Activated CD8-positive, alpha-beta T cell treated with anti-CD3 and anti-CD28 coated beads for 36 hours (primary cell): ENCODE results near the gene KRT80. TPM values are rescaled to one million over a fixed set of nuclear protein-coding genes. Genes with fewer than 3 reads are reported as not detected.

Experiments
- ATAC-seq: fragments of 200-7000 bp; cut with Tn5 transposase; one replicate; pipeline ENCODE4 v1.10.0; 2021; ENCODE audit warnings: mild to moderate bottlenecking, moderate library complexity
- CTCF ChIA-PET: fragments of 350-600 bp; sonication (Branson Sonifier 250); formaldehyde crosslinking; loops from one replicate; lab custom pipeline; 2021; ENCODE audit warnings: antibody characterized with exemption; lab: Charles Lee
- POLR2A ChIA-PET: fragments of 350-600 bp; sonication (Branson Sonifier 250); formaldehyde crosslinking; loops from one replicate; lab custom pipeline; 2021; ENCODE audit warnings: antibody characterized with exemption; lab: Charles Lee
- DNase-seq: peaks from one replicate; pipeline ENCODE4 v3.0.0-alpha.2; 2020
- H3K27ac Mint-ChIP-seq: one replicate; pipeline ENCODE4 v1.8.0; 2021; ENCODE audit warnings: mild to moderate bottlenecking, mixed read lengths
- H3K27me3 Mint-ChIP-seq: one replicate; pipeline ENCODE4 v1.8.0; 2021; ENCODE audit warnings: mixed read lengths
- H3K36me3 Mint-ChIP-seq: one replicate; pipeline ENCODE4 v1.8.0; 2021; ENCODE audit warnings: low read depth, mixed read lengths
- H3K4me1 Mint-ChIP-seq: one replicate; pipeline ENCODE4 v1.8.0; 2021; ENCODE audit warnings: low read depth, mixed read lengths
- H3K4me3 Mint-ChIP-seq: one replicate; pipeline ENCODE4 v1.8.0; 2021; ENCODE audit warnings: mild to moderate bottlenecking, moderate library complexity, mixed read lengths
- H3K9me3 Mint-ChIP-seq: one replicate; pipeline ENCODE4 v1.8.0; 2021; ENCODE audit warnings: mixed read lengths
- intact Hi-C: fragments of 100-400 bp; cut with micrococcal nuclease; formaldehyde crosslinking; loops from one replicate; pipeline ENCODE4 v1.10.0; 2022
- total RNA-seq, 2 experiments: library from RNA; stranded (reverse); gene quantifications; one replicate each; pipeline ENCODE4 v1.2.3, GENCODE V29; 2021
- TF ChIP-seq, protein P1 (sequence below): fragments of 200-600 bp; IDR thresholded peaks from one replicate; pipeline ENCODE4 v1.8.0; 2022; ENCODE audit warnings: antibody characterized with exemption, mild to moderate bottlenecking

The KRT80 gene
- total RNA-seq, 2 experiments from 2014 or later = not detected

DNA sequence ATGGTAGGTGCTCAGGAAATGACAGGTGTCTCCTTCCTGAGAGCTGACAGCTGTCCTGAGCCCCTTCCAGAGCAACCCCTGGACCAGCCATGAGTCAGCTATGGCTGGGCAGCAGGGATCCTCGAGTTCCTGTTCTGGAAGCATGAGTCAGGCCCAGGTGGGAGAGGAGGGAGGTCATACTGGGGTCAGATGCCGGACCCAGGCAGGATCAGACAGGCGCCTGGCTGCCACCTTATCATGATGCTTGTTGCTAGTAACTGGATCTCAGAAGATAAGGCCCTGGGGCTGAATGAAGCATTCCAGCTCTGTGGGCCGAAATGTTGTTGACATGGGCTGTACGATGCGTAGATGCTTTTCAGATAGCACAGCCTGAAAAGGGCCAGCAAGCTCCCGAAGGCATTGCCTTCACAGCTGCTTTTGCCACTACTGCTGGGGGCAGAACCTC, 23.8 kb upstream of the KRT80 start:
- DNase-seq = no peak
- CTCF ChIA-PET = interaction anchor here (1.3 to 1.8 kb wide), 2 partner anchors 63 to 91 kb away, joined by 4 read pairs; no protein-coding TSS in a partner anchor
- intact Hi-C loops = no loop called here
- H3K36me3 Mint-ChIP-seq = no peaks in the 10 kb centered on the region
- TF ChIP-seq, protein P1, sequence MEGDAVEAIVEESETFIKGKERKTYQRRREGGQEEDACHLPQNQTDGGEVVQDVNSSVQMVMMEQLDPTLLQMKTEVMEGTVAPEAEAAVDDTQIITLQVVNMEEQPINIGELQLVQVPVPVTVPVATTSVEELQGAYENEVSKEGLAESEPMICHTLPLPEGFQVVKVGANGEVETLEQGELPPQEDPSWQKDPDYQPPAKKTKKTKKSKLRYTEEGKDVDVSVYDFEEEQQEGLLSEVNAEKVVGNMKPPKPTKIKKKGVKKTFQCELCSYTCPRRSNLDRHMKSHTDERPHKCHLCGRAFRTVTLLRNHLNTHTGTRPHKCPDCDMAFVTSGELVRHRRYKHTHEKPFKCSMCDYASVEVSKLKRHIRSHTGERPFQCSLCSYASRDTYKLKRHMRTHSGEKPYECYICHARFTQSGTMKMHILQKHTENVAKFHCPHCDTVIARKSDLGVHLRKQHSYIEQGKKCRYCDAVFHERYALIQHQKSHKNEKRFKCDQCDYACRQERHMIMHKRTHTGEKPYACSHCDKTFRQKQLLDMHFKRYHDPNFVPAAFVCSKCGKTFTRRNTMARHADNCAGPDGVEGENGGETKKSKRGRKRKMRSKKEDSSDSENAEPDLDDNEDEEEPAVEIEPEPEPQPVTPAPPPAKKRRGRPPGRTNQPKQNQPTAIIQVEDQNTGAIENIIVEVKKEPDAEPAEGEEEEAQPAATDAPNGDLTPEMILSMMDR = no peak
- no peak for ATAC-seq
- H3K27ac Mint-ChIP-seq = no peak overlapping the region
- H3K4me3 Mint-ChIP-seq = no peak overlapping the region
- POLR2A ChIA-PET = interaction anchor here (1.0 kb wide), 1 partner anchor 22 kb away, joined by 3 read pairs; no protein-coding TSS in a partner anchor
- H3K27me3 Mint-ChIP-seq = peaks cover 14% of the 10 kb centered on the region
- H3K4me1 Mint-ChIP-seq = no peaks in the 10 kb centered on the region
- H3K9me3 Mint-ChIP-seq = no peaks in the 10 kb centered on the region

DNA sequence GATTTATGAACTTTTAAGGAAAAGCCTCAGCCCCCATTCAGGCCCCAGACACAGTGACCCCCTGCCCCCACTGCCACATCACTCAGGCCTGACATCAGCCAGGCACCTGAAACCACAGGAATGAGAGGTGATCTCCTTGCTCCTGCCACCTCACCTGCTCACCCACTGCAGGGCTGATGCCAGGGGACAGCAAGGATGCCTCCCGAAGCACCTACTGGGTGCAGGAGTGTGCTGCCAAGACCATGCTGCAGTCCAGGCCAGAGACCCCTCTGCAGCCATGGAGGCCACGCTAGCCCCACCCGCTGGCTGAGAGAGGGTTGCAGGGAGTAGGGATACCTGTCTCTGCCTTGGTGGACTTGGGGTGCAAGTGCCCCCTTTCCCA, 22.6 kb upstream of the KRT80 start:
- no peaks in the 10 kb centered on the region for H3K36me3 Mint-ChIP-seq
- ChIA-PET POLR2A (no interaction called here), CTCF (interaction anchor here (1.3 to 3.0 kb wide), 6 partner anchors 8 to 92 kb away, joined by 3 to 15 read pairs (median 4); no protein-coding TSS in a partner anchor)
- no peak overlapping the region for H3K4me3 Mint-ChIP-seq
- peaks cover 9% of the 10 kb centered on the region for H3K27me3 Mint-ChIP-seq
- H3K4me1 Mint-ChIP-seq = no peaks in the 10 kb centered on the region
- DNase-seq = no peak
- ATAC-seq = no peak
- intact Hi-C loops = no loop called here
- no peaks in the 10 kb centered on the region for H3K9me3 Mint-ChIP-seq
- H3K27ac Mint-ChIP-seq = no peak overlapping the region
- TF ChIP-seq, protein P1 = no peak

GRCh38 chr12:52213564-52214420, 22.0 kb upstream of the KRT80 start:
- Mint-ChIP-seq H3K4me3 (no peak overlapping the region), H3K36me3 (no peaks in the 10 kb centered on the region), H3K4me1 (no peaks in the 10 kb centered on the region), H3K27ac (no peak overlapping the region), H3K9me3 (no peaks in the 10 kb centered on the region), H3K27me3 (peaks cover 7% of the 10 kb centered on the region)
- ChIA-PET POLR2A (no interaction called here), CTCF (interaction anchor here (0.6 to 3.0 kb wide), 14 partner anchors 8 to 527 kb away, joined by 3 to 15 read pairs (median 3); partner anchors contain the start of gene KRT86)
- intact Hi-C loops = no loop called here
- peak; percentile 66 for DNase-seq
- TF ChIP-seq, protein P1 = peak; percentile 86
- ATAC-seq = peak; percentile 95

GRCh38 chr12:52212701-52213563, 21.1 kb upstream of the KRT80 start:
- peaks cover 6% of the 10 kb centered on the region for H3K27me3 Mint-ChIP-seq
- no peaks in the 10 kb centered on the region for H3K36me3 Mint-ChIP-seq
- DNase-seq (no peak), ATAC-seq (no peak)
- ChIA-PET CTCF (interaction anchor here (0.7 to 3.0 kb wide), 13 partner anchors 8 to 528 kb away, joined by 3 to 15 read pairs (median 4); partner anchors contain the start of gene KRT86), POLR2A (no interaction called here)
- TF ChIP-seq, protein P1 = no peak
- H3K27ac Mint-ChIP-seq = no peak overlapping the region
- no peak overlapping the region for H3K4me3 Mint-ChIP-seq
- intact Hi-C loops = no loop called here
- H3K9me3 Mint-ChIP-seq = no peaks in the 10 kb centered on the region
- H3K4me1 Mint-ChIP-seq = no peaks in the 10 kb centered on the region
